Hypothalamus (tissue), 51 donors: ENCODE measurements around the gene RASIP1.
A peak's percentile ranks its signal among the peaks of the same experiment; 100 is the strongest.

Experiments used
- DNase-seq, 51 donors: peaks; one replicate each; lab custom pipeline; 2025; lab: John Stamatoyannopoulos, UW

RASIP1 gene

DNA sequence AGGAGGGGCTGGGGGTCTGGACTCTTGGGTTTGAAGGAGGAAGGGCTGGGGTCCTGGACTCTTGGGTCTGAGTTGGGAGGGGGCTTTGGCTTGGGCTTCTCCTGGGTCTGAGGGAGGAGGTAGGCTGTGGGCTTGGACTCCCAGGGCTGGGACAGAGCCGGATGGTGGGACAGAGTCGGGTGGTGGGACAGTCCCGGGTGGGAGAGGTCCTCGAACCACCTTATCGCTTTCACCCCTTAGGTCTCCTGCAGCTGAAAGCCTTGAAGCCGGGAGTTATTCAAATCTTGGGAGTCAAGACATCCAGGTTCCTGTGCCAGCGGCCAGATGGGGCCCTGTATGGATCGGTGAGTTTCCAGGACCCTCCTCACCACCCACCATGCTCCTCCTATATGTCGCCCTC lies 16.3 kb upstream of the RASIP1 start:
- no peak for DNase-seq

DNA sequence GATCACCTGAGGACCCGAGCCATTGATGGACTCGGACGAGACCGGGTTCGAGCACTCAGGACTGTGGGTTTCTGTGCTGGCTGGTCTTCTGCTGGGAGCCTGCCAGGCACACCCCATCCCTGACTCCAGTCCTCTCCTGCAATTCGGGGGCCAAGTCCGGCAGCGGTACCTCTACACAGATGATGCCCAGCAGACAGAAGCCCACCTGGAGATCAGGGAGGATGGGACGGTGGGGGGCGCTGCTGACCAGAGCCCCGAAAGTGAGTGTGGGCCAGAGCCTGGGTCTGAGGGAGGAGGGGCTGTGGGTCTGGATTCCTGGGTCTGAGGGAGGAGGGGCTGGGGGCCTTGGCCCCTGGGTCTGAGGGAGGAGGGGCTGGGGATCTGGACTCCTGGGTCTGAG lies 15.8 kb upstream of the RASIP1 start:
- no peak for DNase-seq

DNA sequence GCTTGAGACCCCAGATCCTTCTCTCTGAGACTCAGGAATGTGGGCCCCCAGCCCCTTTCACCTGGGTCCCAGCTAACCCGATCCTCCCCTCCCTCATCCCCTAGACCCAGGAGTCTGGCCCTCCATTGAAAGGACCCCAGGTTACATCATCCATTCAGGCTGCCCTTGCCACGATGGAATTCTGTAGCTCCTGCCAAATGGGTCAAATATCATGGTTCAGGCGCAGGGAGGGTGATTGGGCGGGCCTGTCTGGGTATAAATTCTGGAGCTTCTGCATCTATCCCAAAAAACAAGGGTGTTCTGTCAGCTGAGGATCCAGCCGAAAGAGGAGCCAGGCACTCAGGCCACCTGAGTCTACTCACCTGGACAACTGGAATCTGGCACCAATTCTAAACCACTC lies 15.4 kb upstream of the RASIP1 start:
- DNase-seq, result no peak

DNA sequence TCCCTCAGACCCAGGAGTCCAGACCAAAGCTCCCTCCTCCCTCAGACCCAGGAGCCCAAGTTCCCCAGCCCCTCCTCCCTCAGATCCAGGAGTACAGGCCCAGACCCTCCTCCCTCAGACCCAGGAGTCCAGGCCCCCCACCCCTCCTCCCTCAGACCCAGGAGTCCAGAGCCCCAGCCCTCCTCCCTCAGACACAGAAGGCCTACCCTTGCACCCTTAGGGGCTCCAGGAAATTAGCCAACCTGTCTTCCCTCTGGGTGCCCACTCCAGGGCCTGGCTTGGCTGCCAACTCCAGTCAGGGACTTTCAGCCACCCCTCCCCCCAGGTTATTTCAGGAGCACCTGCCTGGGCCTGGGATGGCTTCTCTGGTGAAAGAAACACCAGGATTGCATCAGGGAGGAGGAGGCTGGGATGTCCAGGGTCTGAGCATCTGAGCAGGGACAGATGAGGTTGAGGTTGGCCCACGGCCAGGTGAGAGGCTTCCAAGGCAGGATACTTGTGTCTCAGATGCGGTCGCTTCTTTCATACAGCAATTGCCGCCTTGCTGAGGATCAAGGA lies 14.8 kb upstream of the RASIP1 start, which contains the start of gene FGF21:
Gene FGF21, plus strand, starts transcription at position 441 of the 558 bp plus-strand sequence. CDS start 713 bp downstream, outside the sequence.
- DNase-seq, result no peak

GRCh38 chr19:48752496-48753365 lies 12.3 kb upstream of the RASIP1 start, which contains the start of gene FUT1:
FUT1 (minus strand) TSS chr19:48752641; CDS start chr19:48751281, 1,360 bp downstream.
- DNase-seq, result no peak

DNA sequence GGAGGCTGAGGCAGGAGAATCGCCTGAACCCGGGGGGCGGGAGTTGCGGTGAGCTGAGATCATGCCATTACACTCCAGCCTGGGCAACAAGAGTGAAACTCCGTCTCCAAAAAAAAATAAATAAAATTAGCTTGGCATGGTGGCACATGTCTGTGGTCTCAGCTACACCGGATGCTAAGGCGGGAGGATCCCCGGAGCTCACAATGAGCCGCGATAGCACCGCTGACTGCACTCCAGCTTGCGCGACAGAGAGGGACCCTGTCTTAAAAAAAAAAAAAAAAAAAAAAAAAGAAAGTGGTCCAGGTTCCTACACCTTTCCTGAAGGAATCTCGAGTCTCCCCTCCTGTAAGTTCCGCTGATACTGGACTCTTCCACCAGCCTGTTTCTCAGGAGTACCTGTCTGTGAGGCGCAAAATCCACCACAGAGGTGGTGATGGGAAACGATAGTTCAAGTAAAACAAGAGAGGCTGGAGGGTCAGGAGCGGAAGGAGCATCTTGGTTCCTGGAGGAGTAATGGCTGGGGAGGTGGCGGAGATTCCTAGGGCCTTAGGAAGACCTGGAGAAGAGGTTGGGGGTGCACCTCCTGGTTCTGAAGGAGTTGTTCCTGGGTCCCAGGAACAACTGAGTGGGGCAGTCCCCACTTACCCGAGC lies 11.6 kb upstream of the RASIP1 start:
- no peak for DNase-seq

GRCh38 chr19:48750771-48751504 lies 10.5 kb upstream of the RASIP1 start:
- no peak for DNase-seq

GRCh38 chr19:48750351-48750750 lies 9.9 kb upstream of the RASIP1 start:
- DNase-seq, result no peak

DNA sequence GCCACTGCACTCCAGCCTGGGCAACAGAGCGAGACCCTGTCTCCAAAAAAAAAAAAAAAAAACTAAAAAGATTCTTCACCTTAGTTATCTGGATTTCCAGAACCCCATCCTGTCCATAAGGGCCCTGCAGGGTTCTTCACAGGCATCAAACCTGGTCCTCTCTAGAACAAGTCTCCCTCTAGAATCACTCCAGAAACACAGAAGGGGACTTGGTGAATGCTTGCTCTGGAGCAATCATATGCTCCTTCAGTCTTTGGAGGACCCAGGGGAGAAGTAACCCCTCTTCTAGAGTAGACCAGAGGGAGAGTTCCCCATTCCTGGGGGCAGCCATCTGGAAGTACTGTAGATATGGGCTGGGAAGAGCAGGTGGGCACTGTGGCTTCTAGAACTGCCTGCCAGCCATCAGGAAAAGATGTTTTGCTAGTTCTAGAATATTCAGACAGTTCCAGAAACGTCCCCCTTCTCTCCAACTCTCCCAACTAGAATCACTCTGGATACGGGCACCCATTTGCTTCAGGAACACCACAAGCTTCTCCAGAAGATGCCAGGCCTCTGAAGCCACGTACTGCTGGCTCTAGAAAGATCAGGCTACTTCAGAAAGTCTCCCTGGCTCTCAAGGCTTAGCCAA lies 9.3 kb upstream of the RASIP1 start:
- DNase-seq, result no peak

DNA sequence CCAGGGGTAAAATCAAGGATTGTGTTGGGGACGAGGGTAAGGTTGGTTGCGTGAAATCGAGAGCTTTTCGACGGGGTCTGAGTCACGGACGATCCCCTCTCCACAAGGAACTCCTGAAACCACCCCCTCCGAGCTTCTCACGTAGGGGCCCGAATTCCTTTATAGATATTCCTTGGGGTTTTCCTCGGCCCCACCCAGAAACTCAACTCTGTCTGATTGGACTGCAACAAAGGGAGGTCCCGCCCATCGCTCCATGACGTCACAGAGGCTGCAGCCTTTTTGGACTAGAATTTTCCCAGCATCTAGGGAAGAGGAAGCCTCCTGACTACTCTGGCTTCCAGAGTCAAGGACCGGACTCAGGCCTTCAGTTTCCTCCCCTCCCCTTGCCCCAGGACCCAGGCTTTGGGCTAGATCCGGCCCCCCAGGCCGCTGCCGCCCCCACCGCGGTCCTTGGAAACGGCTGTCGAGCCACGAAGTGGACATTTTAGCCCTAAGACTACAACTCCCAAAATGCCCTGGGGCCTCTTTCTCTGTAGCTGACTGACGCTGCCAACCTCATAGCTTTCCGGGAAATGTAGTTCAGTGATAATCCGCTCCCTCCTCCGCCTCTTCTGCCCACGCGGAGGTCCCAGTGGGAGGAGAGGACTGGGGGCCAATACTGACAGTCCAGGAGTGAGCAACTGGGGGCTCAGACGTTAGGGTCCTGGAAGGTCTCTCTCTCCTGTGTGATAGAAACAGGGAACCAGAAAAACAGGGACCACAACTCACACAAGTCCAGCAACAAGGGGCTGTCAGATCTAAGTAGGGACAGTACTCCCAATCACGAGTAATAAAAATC lies 6.5 kb upstream of the RASIP1 start, which contains the start of gene IZUMO1:
Gene IZUMO1, minus strand, starts transcription at position 172 of the 838 bp plus-strand sequence. CDS start 1,050 bp downstream, outside the sequence.
- peak in 49 of 51 donors; percentile 4 to 90 (median 54) for DNase-seq

- no peak for DNase-seq
These were observed 5.7 kb upstream of the RASIP1 start for GRCh38 chr19:48746110-48746509.

- peak in 35 of 51 donors; percentile 1 to 74 (median 38) for DNase-seq
These were observed 5.0 kb upstream of the RASIP1 start for GRCh38 chr19:48745208-48745995.

GRCh38 chr19:48742096-48742495 lies 1.7 kb upstream of the RASIP1 start:
- DNase-seq, result no peak

DNA sequence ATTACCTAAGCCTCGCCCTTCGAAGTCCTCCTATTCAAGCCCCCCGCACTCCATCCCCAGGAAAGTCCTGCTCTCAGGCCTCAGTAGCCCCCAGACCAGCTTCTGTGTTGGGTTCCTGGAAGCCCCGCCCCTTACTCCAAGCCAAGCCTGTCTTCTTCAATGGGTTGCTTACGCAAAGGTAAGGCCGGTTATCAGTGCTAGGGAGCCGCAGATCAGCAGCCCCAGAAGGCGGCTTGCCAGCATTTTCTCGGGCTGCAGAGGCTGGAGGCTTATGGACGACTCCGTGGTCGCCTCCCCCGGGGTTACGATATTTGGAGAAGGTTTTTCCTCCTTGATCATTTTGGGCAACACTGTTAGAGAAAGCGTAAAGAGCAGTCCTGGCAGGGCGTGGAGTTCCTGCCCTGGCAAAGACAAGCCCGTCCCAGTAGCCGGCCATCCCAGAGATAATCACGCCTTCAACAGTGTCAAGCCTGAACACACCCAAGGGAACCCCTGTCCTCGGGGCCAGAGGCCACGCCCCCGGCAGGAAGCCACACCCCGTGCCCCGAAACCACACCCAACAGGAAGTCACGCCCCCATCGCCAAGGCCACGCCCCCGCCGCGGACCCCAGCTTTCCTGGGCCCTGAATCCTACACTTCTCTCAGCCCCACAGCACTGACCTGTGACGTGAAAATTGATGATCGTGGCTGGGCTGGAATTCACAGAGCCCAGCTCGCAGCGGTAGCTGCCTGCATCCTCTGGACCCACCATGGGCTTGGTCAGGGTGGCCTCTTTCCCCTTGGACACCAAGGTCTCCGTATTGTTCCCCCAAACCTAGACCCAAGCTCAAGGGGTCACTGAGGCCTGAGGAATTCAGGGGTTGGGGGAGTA lies 954 bp upstream of the RASIP1 start:
- DNase-seq, result peak in 1 of 51 donors; percentile 2

- DNase-seq, result no peak
These were observed 826 bp downstream of the RASIP1 start for GRCh38 chr19:48739404-48740163.

DNA sequence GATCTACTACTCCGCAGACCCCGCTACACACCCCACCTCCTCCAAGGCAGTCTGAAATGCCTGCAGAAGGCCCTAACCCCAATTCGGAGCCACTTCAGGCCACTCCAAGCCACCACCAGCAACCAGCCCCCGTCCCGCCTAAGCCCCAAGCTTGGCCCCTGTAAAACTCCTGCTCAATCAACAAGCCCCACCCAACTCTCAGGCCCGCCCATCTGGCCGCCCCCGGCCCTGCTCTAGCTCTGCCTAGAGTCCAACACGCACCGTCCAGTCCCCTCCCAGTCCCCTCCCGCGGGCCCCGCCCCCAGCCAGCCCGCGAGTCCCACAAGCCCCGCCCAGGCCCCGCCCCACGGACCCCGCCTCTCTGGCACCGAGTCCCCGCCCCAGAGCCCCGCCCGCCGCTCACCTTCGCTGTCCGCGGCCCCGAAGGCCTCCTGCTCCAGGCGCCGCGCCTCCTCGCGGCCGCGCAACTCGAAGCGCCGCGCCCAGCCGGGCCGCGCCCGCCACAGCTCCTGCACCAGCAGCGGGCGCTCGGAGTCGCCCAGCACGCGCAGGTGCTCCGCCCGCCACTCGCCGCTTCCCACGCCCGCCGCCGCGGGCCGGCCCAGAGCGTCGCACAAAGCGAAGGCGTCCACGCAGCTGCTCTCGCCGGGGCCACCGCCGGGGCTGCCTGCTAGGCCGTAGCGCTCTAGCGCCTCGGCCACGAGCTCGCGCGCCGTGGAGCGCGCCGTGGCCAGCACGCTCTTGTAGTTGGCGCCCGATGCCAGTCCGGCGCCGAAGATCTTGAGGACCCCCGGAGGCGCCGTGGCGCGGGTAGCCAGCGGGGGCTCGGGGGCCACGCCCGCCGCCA lies 1.6 kb downstream of the RASIP1 start:
- peak in 47 of 51 donors; percentile 22 to 89 (median 64) for DNase-seq
